ENCODE measurements around the gene ADAM30.

DNA sequence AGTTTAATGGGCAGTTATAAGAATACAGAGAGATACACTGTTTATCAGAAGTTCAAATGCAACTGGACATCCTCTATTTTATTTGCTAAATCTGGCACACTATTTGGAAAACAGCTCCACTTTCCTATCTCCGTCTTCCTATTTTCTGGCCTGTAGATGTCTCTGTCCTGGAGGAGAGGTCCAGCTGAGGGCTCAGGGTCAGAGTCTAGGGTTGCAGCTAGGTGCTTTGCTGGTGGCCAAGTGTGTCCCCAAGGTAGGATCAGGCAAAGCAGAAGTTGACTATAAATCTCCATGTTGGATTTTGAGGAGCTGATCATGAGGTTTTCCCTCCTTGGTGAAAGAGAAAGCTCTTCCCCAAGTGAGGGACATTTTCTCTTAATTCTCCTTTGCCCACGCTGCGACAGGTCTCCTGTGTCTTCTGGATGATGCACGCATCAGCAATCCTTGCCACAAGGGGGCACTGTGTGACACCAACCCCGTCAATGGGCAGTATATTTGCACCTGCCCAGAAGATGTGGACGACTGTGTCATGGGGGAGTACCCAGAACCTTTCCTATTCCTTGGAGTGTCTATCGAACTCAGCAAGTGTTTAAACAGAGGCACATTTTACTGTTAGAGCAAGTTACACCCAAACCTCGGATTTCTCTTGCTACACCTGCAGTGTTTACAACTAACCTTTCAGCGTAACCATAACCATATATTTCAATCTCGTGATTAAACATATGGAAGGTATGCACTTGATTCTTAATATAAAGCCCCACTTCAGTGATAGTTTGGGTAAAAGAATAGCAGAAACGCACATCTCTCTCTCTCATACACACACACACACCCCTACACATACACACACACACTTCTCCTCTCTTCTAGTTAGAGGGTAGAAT lies 10.2 kb downstream of the ADAM30 start:
- no peak for TF ChIP-seq POLR2A (IDR thresholded peaks at IDR 0.05)
- TF ChIP-seq, protein P1, sequence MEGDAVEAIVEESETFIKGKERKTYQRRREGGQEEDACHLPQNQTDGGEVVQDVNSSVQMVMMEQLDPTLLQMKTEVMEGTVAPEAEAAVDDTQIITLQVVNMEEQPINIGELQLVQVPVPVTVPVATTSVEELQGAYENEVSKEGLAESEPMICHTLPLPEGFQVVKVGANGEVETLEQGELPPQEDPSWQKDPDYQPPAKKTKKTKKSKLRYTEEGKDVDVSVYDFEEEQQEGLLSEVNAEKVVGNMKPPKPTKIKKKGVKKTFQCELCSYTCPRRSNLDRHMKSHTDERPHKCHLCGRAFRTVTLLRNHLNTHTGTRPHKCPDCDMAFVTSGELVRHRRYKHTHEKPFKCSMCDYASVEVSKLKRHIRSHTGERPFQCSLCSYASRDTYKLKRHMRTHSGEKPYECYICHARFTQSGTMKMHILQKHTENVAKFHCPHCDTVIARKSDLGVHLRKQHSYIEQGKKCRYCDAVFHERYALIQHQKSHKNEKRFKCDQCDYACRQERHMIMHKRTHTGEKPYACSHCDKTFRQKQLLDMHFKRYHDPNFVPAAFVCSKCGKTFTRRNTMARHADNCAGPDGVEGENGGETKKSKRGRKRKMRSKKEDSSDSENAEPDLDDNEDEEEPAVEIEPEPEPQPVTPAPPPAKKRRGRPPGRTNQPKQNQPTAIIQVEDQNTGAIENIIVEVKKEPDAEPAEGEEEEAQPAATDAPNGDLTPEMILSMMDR (IDR thresholded peaks at IDR 0.05): peak; percentile 18 to 46 (median 28)

Measured in uterus (tissue), 2 donors.